Medulla oblongata (tissue), 1 donor: Measurements from ENCODE around the gene EEPD1.

Source experiments
- DNase-seq: peaks from one replicate; pipeline ENCODE4 v3.0.0-alpha.2; 2015; ENCODE audit errors: extremely low spot score

EEPD1 gene

DNA sequence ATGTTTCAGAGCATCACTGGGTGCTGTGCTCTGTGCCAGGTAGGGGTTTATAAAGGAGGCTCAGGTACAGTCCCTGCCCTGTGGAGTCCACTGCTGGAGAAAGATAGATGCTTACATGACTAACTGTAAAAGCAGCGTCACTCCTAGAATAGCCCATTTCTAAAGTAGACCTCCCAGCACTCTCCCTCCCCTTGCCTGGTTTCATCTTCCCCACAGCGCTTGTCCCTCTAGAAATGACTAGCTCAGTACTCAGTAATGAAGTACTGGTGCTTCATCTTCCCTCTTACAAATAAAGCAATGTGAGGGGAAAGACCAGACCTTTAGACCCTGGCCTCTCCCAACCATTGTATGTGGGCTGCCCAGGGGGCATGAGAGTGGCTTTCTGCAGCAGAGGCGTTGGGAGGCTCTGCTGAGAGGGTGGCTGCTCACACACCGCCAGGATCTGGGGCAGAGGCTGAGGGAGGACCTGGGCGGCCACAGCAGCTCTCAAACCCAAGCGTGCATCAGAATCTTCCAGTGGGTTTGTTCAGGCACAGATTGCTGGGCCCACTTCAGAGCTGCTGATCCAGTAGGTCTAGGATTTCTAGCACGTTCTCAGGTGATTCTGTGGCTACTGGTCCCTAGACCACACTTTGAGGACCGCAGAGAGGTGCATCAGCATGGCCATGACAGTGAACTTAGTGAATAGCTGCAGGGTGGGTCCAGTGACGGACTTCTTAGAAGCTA is 126.3 kb downstream of the EEPD1 start:
- DNase-seq = no peak

DNA sequence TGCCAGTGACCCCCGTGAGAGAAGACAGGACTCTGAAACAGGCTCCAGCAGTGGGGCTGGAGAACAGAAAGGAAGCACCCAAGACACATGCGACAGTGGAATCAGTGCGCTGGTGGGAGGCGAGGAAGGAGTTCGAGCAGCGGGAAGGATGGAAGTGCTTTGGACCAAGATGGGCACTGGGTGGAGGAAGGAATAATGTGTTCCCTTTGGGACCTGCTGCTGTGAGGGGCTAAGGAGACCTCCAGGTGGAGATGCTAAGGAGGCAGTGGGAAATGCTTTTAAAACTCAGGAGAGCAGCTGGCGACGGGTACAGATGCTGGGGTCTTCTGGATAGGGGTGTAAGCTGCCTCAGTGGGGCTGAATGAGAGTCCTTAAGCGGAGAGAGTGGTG is 126.9 kb downstream of the EEPD1 start:
- no peak for DNase-seq

DNA sequence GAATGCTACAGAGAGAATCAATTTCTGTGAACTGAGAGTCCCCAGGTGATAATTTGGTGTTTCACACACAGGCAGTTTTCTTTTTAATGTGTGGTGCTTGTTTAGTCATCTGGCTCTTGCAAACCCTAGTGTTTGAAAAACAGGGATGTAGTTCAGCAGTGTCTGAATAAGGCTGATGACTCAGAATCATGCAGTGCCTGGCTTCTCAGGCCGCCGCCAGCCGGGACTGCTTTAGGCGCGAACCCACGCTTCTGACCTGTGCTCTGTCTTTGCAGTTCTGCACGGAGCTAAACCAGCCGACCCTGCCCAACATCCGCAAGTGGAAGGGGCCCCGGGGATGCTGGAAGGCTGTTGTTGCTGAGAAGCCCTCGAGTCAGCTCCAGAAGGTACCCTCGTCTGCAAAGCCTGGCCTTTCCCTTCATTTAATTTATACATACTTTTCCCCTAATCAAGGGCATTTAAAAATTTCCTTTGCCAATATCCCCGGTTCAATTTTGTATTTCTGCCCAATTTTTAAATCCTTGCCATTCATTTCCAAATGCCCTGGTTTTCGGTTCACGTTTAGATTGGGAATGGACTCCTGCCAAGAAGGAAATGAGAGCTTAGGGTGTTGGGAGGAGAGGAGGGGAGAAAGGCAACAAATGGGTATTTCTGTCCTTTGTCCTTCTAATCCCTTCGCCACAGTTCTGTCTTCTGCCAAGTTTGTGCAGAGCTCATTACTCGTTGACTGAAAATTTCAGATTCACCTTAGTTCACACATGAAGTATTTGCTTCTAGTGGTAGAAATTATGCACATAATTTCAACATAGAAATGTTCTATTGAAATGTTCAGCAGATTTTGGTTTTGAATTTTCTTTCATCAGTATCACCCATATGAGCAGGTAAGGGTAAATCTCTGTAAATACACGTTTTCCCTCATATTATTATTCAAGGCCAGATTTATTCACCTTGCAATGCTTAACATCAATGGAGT is 128.1 kb downstream of the EEPD1 start:
- DNase-seq = peak; percentile 93

DNA sequence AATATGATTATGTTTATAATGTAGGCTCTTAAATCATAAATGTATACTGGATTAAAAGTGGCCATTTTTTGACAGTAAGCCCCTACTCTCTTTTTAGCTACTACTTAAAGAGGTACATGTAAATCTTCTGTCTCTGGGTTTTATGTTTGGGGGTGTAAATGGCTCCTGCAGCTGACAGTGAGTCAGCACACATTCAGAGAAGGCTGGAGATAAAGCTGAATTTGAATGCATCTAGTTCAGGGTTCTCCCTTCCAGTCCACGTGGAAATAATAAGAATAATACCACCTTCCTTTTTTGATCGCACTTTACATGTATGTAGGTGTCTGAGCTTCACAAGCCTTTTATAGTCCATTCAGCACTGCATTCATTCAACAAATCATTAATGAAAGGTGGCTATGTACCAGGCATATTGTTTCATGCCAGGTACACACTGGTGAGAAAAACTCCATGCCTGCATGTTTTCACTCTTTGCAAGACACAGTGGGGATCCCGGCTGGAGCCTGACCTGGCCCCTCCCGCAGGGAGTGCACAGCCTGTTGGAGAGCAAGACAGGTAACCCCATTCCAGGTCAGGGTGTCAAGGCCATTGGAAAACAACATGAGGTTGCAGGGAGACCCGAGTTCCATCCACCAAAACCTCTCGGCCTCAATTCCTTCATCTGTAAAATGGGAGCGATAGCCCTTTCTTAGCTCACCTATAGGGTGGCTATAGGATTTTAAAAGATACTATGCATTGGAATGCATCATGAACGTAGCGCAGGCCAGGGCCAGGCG is 129.1 kb downstream of the EEPD1 start:
- no peak for DNase-seq

- DNase-seq = no peak
These were observed 130.1 kb downstream of the EEPD1 start for GRCh38 chr7:36283181-36283580.

- DNase-seq = peak; percentile 86
These were observed 130.7 kb downstream of the EEPD1 start for GRCh38 chr7:36283711-36284130.

- DNase-seq = no peak
These were observed 131.5 kb downstream of the EEPD1 start for GRCh38 chr7:36284456-36285090.

DNA sequence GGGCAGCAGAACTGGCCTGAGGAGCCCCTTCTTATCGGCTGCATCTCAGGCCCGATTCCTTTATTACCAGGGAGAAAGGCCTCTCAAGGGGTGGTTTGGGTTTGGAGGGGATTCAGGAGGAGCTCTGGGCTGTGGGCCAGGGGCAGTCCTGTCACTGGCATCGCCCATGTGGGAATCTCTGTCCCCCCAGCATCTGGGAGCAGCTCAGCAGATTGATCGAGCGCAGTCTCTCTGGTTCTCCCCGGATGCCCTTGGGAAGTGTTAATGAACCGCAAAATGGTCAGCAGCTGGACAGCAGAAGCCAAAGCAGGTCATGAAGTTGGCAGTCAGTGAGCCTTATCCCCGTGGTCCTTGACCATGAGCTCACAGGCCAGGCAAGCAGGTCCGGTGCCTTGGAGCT is 132.2 kb downstream of the EEPD1 start:
- no peak for DNase-seq

GRCh38 chr7:36286226-36286625 is 133.2 kb downstream of the EEPD1 start:
- no peak for DNase-seq

DNA sequence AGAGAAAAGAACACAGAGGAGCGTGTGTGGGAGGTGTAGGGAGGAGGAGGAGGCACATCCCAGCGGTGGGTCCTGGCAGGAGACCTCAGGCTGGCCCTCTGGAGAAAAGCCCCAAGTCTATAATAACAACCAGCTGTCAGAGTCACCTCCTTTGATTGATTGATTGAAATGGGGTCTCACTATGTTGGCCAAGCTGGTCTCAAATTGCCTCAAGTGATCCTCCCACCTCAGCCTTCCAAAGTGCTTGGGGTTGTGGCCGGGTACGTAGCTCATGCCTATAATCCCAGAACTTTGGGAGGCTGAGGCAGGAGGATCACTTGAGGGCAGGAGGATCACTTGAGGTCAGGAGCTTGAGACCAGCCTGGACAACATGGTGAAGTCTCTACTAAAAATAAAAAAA is 133.6 kb downstream of the EEPD1 start:
- no peak for DNase-seq

GRCh38 chr7:36287371-36288241 is 134.6 kb downstream of the EEPD1 start:
- DNase-seq = no peak

DNA sequence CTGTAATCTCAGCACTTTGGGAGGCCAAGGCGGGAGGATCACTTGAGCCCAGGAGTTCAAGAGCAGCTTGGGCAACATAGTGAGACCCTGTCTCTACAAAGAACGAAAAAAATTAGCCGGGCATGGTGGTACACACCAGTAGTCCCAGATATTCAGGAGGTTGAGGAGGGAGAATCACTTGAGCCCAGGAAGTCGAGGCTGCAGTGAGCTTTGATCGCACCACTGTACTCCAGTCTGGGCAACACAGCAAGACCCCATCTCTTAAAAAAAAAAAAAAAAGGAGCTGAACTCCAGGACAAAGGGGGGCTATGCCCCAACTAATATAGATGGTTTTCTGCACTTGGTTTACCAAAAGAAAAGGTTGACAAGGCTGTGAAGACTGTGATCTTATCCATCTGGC is 135.4 kb downstream of the EEPD1 start:
- no peak for DNase-seq

GRCh38 chr7:36289833-36290661 is 137.0 kb downstream of the EEPD1 start:
- DNase-seq = no peak

- peak; percentile 94 for DNase-seq
These were observed 138.6 kb downstream of the EEPD1 start for GRCh38 chr7:36291387-36292316.

- no peak for DNase-seq
These were observed 142.0 kb downstream of the EEPD1 start for GRCh38 chr7:36295090-36295489.

GRCh38 chr7:36296284-36296683 is 143.2 kb downstream of the EEPD1 start:
- no peak for DNase-seq

DNA sequence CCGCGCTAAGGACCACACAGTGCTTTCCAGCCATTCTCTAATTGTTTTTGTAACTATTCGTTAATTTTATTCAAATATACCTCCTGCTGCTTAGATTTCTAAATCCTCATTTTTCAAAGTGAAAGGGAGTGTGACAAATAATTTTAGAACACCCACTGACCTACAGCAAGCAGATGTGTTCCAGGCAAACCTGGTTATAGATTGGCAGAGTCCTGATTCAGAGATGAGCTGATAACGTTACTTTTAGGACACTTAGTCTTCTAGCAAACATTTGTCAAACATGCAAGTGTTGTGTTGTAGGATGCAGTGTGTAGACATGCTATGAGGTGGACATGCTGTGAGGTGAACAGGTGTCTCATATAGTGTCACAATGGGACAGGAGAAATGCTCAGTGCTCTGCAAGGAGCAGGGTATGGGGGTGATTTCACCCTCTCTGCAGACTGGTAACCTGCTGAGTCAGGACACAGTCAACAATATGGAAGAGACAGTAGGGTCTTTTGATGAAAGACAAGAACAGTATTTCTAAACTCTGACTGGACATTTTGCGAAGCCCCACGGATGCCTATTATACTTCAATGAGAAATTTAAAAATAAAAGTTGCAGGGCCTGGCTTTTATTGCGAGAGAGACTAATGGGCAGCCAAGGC is 144.4 kb downstream of the EEPD1 start:
- no peak for DNase-seq

DNA sequence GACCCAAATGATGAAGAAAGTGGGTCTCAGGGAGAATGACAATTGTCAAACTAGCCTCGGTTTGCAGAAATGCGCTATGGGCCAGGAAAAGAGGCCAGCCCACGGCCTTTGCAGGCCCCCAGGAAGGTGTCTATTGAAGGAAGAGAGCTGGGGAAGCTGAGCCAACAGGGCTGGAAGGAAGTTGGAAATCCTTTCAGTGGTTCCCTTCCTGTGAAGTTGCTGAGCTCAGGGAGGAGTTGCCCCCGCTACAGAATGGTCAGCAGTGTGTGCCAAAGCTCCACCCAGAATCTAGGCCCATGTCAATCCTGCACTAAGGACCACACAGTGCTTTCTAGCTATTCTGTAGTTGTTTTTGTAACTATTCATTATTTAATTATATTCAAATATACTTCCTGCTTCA is 145.1 kb downstream of the EEPD1 start:
- DNase-seq = no peak
